Hypothalamus (tissue), 51 donors: ENCODE results near the gene DLGAP3.
"Not testable (repeated sequence)": the region's sequence is repeated elsewhere in the genome, so short reads cannot be mapped to it uniquely, and the experiment has no call there.

Experiments
- DNase-seq, 51 donors: peaks; one replicate each; lab custom pipeline; 2025; lab: John Stamatoyannopoulos, UW

The DLGAP3 gene, protein sequence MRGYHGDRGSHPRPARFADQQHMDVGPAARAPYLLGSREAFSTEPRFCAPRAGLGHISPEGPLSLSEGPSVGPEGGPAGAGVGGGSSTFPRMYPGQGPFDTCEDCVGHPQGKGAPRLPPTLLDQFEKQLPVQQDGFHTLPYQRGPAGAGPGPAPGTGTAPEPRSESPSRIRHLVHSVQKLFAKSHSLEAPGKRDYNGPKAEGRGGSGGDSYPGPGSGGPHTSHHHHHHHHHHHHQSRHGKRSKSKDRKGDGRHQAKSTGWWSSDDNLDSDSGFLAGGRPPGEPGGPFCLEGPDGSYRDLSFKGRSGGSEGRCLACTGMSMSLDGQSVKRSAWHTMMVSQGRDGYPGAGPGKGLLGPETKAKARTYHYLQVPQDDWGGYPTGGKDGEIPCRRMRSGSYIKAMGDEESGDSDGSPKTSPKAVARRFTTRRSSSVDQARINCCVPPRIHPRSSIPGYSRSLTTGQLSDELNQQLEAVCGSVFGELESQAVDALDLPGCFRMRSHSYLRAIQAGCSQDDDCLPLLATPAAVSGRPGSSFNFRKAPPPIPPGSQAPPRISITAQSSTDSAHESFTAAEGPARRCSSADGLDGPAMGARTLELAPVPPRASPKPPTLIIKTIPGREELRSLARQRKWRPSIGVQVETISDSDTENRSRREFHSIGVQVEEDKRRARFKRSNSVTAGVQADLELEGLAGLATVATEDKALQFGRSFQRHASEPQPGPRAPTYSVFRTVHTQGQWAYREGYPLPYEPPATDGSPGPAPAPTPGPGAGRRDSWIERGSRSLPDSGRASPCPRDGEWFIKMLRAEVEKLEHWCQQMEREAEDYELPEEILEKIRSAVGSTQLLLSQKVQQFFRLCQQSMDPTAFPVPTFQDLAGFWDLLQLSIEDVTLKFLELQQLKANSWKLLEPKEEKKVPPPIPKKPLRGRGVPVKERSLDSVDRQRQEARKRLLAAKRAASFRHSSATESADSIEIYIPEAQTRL

GRCh38 chr1:34929497-34929852 lies at the start of gene DLGAP3:
Gene DLGAP3 (minus strand): TSS chr1:34929650. CDS start chr1:34905383, 24,267 bp downstream.
- peak in 9 of 51 donors; percentile 11 to 36 (median 26) for DNase-seq

- no peak for DNase-seq
Observed at GRCh38 chr1:34978921-34979320, 49.5 kb upstream of the DLGAP3 start.

DNA sequence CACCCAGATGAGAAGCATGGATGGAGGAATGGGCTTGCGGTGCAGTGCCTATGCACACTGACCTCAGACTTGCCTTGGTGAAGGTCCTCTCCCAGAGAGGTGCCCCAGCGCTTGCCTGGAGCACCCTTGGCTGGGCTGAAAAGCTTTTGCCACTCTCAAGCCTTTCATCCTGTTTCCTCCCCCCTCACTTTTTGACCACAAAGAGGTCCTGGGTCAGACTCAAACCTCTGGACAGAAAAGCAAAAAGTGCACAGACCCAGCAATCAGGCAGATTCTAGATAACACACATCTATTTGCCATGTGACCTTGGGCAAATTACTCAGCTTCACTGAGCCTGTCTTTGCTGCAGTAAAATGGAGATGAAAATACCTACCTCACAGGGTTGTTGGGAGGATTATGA lies 48.4 kb upstream of the DLGAP3 start:
- no peak for DNase-seq

DNA sequence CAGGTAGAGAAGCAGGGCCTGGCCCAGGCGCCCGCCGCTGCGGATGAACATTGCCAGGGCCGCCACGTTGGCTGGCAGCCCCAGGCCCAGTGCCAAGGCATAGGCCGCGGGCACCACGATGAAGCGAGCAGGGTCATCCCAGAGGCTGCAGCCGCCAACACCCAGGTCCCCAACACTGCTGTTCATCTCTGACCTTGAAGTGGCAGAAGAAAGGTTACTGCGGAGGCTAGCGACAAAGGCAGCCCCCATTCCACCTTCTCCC lies 47.7 kb upstream of the DLGAP3 start:
- DNase-seq, result no peak

DNA sequence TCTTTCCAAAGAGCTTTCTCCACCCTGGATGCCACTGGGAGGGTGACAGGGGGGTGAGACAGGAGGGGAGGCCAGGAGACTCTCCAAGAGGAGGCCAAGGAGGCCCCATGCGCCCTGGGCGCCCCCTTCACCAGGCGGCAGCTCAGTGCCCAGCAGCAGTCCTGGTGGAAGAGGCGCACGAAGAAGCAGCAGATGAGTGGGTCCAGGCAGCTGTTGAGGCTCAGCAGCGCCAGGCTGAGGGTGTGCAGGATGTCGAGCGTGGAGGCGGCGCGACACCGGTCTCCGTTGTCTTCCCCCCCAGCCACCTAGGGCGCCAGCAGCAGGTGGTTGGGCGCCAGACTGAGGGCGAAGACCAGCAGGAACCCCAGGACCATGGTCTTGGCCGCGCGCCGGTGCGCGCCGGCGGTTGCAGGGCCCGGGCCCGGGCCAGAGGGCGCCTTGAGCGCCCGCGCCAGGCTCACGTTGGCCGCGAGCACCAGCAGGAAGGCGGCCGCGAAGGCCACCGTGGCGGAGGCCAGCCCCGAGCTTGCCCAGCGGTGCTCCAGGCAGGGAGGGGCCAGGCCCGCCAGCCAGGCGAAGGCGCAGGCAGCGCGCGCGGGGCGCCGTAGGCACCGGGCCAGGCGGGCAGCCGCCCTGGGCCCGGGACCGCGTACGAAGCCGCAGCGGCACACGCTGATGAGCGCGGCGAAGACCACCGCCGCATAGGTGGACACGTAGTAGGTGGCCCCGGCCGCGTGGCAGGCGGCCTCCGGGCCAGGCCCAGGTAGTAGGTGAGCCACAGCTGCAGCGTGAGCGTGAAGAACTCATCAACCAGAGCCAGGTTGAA lies 47.1 kb upstream of the DLGAP3 start:
- DNase-seq, result no peak

GRCh38 chr1:34975771-34976170 lies 46.3 kb upstream of the DLGAP3 start:
- DNase-seq, result no peak

- DNase-seq, result no peak
Observed at GRCh38 chr1:34975338-34975737, 45.9 kb upstream of the DLGAP3 start.

GRCh38 chr1:34974626-34975025 lies 45.2 kb upstream of the DLGAP3 start:
- no peak for DNase-seq

DNA sequence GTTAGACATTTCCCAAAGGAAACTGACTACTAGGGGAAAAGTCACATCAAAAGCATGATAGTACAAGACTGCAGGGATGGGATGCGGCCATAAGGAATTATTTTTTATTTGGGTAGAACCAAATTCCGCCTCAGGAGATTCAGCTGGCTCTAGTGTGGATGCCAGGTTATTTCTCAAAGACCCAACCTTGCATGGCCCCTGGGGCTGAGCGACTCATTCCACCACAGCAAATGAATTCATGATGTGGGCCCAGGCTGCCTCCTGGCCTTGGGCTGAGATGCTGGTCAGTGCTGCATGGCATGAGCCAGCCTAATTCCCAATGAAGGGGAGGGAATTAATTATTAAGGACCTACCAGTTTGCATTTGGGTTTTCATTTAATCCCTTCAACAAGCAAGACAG lies 43.9 kb upstream of the DLGAP3 start:
- no peak for DNase-seq

GRCh38 chr1:34970829-34971228 lies 41.4 kb upstream of the DLGAP3 start:
- DNase-seq, result no peak

- DNase-seq, result no peak
Observed at GRCh38 chr1:34970220-34970735, 40.8 kb upstream of the DLGAP3 start.

GRCh38 chr1:34968297-34968696 lies 38.8 kb upstream of the DLGAP3 start:
- not testable (repeated sequence) for DNase-seq

DNA sequence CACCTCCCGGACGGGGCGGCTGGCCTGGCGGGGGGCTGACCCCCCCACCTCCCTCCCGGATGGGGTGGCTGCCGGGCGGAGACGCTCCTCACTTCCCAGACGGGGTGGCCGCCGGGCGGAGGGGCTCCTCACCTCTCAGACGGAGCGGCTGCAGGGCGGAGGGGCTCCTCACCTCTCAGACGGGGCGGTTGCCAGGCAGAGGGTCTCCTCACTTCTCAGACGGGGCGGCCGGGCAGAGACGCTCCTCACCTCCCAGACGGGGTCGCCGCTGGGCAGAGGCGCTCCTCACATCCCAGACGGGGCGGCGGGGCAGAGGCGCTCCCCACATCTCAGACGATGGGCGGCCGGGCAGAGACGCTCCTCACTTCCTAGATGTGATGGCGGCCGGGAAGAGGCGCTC lies 38.2 kb upstream of the DLGAP3 start:
- DNase-seq, result not testable (repeated sequence)

DNA sequence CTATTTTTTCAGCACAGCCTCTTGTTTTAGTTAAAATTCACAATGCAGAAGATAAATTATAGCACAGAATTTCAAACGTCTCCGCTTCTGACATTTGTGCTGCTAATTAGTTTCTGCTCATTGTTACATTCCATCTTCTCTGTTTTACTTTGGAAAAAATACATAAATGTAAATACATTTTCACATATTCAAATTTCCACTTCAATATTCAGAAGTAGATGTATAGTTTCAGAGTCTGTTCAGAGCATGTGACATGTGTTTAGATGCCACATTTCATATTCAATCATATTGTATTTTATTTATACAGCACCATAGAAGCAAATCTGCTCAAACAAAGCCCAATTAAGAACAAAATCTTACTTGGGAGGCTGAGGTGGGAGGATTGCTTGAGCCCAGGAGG lies 36.1 kb upstream of the DLGAP3 start:
- DNase-seq, result no peak

DNA sequence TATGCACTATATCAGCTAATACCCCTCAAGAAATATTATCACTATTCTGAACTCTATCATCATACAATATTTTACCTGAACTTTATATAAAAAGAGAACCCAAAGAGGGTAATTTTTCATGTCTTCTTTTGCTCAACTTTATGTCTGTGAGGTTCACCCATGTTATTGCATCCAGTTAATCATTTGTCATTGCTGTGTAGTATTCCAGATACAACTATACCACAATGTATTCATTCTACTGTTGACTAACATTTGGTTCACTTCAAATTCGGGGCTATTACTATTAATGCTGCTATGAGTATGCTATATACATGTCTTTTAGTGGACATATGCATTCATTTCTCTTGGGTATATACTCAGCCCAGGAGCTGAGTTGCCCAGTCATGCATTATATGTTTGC lies 21.0 kb upstream of the DLGAP3 start:
- DNase-seq, result no peak

DNA sequence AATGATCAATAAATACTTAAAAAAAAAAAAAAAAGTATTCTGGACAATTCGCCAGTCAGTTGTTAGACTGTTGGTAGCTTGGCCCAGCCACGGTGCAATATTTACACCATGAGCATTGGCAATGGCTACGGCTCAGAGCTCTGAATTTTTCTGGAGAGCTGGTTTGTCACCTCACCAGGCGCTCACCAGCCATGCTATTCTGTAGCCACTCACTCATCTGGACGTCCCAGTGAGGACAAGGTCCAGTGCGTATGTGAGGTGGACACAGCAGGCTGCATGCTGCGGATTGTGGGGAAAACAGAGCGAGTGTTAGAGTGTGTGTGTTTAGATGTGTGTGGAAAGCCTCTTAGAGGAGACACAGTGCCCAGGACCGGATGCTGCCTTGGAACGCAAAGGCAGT lies 19.3 kb upstream of the DLGAP3 start:
- not testable (repeated sequence) for DNase-seq

- not testable (repeated sequence) for DNase-seq
Observed at GRCh38 chr1:34947641-34948314, 18.3 kb upstream of the DLGAP3 start.

DNA sequence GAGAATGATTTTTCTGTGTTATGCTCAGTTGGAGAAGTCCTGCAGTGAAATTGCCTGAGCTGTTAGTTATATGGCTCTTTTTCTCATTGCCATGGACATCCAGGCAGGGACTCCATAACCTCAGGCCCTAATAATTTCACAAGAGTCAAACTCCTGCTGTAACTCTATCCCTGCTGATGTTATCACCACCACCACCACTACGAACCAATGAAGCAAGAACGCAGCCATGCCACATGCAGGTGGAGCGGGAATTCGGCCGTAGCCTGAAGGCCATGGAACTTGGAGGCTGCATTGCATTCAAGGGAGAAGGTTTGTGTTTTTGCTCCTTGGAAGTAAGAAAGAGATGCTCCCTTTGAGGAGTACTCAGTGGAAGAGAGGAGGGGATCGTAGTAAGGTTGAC lies 16.8 kb upstream of the DLGAP3 start:
- DNase-seq, result no peak

- DNase-seq, result not testable (repeated sequence)
Observed at GRCh38 chr1:34941798-34942197, 12.3 kb upstream of the DLGAP3 start.

DNA sequence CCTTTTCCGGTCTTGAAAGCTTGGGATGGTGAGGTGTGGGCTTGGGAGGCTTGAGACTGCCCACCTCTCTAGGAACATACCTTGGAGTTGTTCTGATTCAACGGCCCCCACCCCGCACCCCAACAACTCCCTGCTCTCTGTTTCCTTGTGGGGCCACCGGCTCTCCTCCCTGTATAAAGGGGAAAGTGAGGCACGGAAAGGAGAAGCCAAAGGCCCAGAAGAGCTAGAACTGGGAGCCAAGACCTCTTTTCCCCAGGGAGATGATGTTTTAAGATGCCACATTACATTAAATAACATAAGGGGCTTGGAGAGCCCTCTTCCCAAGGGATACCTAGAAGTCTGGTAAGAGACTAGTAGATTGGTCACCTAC lies 1.2 kb upstream of the DLGAP3 start:
- no peak for DNase-seq
